ENCODE data around the gene PLOD2. TPM values are rescaled to one million over a fixed set of nuclear protein-coding genes. Genes with fewer than 3 reads are reported as not detected.

PLOD2 gene
- total and polyA plus RNA-seq, 2 of the 8 experiments (the other 6 are each of a cell fraction or from before 2014, with no cell fraction given), result 4.0 to 28.7 TPM

GRCh38 chr3:146088840-146089239 lies 72.1 kb downstream of the PLOD2 start (continued):
- TF ChIP-seq EP300 (IDR thresholded peaks at IDR 0.05; ENCODE audit: borderline replicate concordance in 1 of 2, low read depth in 2 of 2, low read length in 2 of 2) (no peak), MAX (IDR thresholded peaks at IDR 0.05) (no peak), SP4 (IDR thresholded peaks at IDR 0.05; ENCODE audit: low read length) (no peak), SIN3A (conservative IDR thresholded peaks at IDR 0.05 in 1 of 2, IDR thresholded peaks at IDR 0.05 in 1 of 2; ENCODE audit: low read depth in 1 of 2, low read length in 2 of 2) (no peak), SUZ12 (IDR thresholded peaks at IDR 0.05; ENCODE audit: low read length) (no peak), RFX5 (IDR thresholded peaks at IDR 0.05; ENCODE audit: borderline replicate concordance, low read depth, low read length) (no peak), NRF1 (IDR thresholded peaks at IDR 0.05; ENCODE audit: low read depth, low read length) (no peak)

Data from H1 (cell line).